ENCODE data around the gene ATP5F1B. TPM values are rescaled to one million over a fixed set of nuclear protein-coding genes. Genes with fewer than 3 reads are reported as not detected.

The ATP5F1B gene
- total and polyA plus RNA-seq, 2 of the 13 experiments (the other 11 are each of a cell fraction or from before 2014, with no cell fraction given), result 1,051 to 1,180 TPM

DNA sequence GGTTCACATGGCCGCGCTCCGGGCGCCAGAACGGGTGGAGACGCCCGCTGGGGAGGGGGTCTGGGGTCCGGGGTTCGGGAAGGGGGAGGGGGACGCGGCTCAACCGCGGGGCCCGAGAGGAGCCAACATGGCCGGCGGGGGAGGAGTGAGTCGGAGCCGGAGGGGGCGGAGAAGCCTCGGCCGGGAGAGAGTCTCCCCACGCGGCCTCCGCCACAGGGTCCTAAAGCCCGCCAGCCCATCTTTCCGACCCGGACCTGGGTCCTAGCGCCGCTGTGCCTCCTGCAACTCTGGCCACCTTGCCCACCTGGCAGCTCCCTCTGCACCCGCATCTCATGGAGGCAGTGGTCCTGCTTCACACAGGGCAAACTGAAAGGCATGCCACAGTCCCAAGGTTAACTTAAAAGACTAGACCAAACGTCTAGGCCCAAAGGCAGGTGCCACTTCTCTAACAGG lies 15.6 kb downstream of the ATP5F1B start, which contains the start of gene BAZ2A (continued):
- TF ChIP-seq SP1 (IDR thresholded peaks at IDR 0.05) (no peak), SP1 (CRISPR knock-in tag; IDR thresholded peaks at IDR 0.05) (peak; percentile 83), SMAD3 (CRISPR knock-in tag; IDR thresholded peaks at IDR 0.05) (peak; percentile 86), TCF7L2 (IDR thresholded peaks at IDR 0.05; ENCODE audit: low read depth, low read length) (no peak), ZNF333 (CRISPR knock-in tag; IDR thresholded peaks at IDR 0.05; ENCODE audit: borderline replicate concordance) (peak; percentile 47; the same call in 1 of the 2 replicates), THYN1 (CRISPR knock-in tag; IDR thresholded peaks at IDR 0.05; ENCODE audit: borderline replicate concordance, low read depth) (no peak), ZNF674 (CRISPR knock-in tag; IDR thresholded peaks at IDR 0.05; ENCODE audit: low read depth) (0 out of 2 replicates have a peak, but pooled peaks have one; percentile 65), ZNF543 (CRISPR knock-in tag; IDR thresholded peaks at IDR 0.05) (no peak), TIGD3 (CRISPR knock-in tag; IDR thresholded peaks at IDR 0.05; ENCODE audit: borderline replicate concordance) (no peak), ZNF207 (IDR thresholded peaks at IDR 0.05; ENCODE audit: borderline replicate concordance) (no peak), ZBTB7A (CRISPR knock-in tag; IDR thresholded peaks at IDR 0.05) (no peak), PLSCR1 (CRISPR knock-in tag; IDR thresholded peaks at IDR 0.05; ENCODE audit: borderline replicate concordance) (no peak), MIXL1 (CRISPR knock-in tag; IDR thresholded peaks at IDR 0.05) (peak; percentile 60; the same call in 1 of the 2 replicates), SAFB2 (CRISPR knock-in tag; IDR thresholded peaks at IDR 0.05; ENCODE audit: borderline replicate concordance, low read depth) (peak; percentile 42; the same call in 1 of the 2 replicates), ZNF460 (CRISPR knock-in tag; IDR thresholded peaks at IDR 0.05; ENCODE audit: borderline replicate concordance) (peak; percentile 9; the same call in 1 of the 2 replicates)
- TF ChIP-seq, protein P1, sequence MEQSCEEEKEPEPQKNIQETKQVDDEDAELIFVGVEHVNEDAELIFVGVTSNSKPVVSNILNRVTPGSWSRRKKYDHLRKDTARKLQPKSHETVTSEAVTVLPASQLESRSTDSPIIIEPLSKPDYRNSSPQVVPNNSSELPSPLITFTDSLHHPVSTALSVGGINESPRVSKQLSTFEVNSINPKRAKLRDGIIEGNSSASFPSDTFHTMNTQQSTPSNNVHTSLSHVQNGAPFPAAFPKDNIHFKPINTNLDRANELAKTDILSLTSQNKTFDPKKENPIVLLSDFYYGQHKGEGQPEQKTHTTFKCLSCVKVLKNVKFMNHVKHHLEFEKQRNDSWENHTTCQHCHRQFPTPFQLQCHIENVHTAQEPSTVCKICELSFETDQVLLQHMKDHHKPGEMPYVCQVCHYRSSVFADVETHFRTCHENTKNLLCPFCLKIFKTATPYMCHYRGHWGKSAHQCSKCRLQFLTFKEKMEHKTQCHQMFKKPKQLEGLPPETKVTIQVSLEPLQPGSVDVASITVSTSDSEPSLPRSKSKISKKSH (CRISPR knock-in tag; IDR thresholded peaks at IDR 0.05; ENCODE audit: borderline replicate concordance), result no peak
- TF ChIP-seq, protein P2, sequence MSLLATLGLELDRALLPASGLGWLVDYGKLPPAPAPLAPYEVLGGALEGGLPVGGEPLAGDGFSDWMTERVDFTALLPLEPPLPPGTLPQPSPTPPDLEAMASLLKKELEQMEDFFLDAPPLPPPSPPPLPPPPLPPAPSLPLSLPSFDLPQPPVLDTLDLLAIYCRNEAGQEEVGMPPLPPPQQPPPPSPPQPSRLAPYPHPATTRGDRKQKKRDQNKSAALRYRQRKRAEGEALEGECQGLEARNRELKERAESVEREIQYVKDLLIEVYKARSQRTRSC (CRISPR knock-in tag; IDR thresholded peaks at IDR 0.05; ENCODE audit: low read depth), result no peak
- TF ChIP-seq, protein P3, sequence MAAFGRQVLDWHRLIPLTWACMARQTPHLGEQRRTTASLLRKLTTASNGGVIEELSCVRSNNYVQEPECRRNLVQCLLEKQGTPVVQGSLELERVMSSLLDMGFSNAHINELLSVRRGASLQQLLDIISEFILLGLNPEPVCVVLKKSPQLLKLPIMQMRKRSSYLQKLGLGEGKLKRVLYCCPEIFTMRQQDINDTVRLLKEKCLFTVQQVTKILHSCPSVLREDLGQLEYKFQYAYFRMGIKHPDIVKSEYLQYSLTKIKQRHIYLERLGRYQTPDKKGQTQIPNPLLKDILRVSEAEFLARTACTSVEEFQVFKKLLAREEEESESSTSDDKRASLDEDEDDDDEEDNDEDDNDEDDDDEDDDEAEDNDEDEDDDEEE (CRISPR knock-in tag; IDR thresholded peaks at IDR 0.05), result 0 out of 2 replicates have a peak, but pooled peaks have one; percentile 48
- TF ChIP-seq, protein P4, sequence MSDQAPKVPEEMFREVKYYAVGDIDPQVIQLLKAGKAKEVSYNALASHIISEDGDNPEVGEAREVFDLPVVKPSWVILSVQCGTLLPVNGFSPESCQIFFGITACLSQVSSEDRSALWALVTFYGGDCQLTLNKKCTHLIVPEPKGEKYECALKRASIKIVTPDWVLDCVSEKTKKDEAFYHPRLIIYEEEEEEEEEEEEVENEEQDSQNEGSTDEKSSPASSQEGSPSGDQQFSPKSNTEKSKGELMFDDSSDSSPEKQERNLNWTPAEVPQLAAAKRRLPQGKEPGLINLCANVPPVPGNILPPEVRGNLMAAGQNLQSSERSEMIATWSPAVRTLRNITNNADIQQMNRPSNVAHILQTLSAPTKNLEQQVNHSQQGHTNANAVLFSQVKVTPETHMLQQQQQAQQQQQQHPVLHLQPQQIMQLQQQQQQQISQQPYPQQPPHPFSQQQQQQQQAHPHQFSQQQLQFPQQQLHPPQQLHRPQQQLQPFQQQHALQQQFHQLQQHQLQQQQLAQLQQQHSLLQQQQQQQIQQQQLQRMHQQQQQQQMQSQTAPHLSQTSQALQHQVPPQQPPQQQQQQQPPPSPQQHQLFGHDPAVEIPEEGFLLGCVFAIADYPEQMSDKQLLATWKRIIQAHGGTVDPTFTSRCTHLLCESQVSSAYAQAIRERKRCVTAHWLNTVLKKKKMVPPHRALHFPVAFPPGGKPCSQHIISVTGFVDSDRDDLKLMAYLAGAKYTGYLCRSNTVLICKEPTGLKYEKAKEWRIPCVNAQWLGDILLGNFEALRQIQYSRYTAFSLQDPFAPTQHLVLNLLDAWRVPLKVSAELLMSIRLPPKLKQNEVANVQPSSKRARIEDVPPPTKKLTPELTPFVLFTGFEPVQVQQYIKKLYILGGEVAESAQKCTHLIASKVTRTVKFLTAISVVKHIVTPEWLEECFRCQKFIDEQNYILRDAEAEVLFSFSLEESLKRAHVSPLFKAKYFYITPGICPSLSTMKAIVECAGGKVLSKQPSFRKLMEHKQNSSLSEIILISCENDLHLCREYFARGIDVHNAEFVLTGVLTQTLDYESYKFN (CRISPR knock-in tag; conservative IDR thresholded peaks at IDR 0.05), result no peak

Measured in HepG2 (cell line).